Measurements from ENCODE around the gene HSPB7.
"Not testable (repeated sequence)": the region's sequence is repeated elsewhere in the genome, so short reads cannot be mapped to it uniquely, and the experiment has no call there.

HSPB7 gene

GRCh38 chr1:16021681-16022080 lies 3.8 kb upstream of the HSPB7 start, which contains the start of gene CLCNKA:
Gene CLCNKA, plus strand, starts transcription at chr1:16022036. Its CDS starts 584 bp downstream, at chr1:16022620.
- no peak for DNase-seq (ENCODE audit: low read depth)

DNA sequence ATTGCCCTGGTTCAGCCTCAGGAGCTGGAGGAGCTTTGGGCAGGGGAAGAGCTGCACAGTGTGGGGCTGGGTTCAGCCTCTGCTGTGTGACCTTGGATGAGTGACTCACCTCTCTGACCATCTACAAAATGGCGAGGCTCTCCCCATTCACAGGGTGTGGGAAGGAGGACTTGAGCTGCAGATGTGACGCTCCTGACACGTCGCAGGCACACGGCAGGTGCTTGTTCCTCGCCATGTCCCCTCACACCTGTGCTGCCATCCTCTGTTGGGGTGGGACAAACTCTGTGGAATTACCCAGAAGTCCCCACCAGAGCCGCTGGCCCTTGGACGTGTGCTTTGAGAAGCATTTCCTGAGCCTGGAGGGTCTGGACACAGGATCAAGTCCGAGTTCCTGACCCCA lies 3.0 kb upstream of the HSPB7 start:
- DNase-seq (ENCODE audit: low read depth), result not testable (repeated sequence)

GRCh38 chr1:16020325-16020724 lies 2.5 kb upstream of the HSPB7 start:
- DNase-seq (ENCODE audit: low read depth), result no peak

DNA sequence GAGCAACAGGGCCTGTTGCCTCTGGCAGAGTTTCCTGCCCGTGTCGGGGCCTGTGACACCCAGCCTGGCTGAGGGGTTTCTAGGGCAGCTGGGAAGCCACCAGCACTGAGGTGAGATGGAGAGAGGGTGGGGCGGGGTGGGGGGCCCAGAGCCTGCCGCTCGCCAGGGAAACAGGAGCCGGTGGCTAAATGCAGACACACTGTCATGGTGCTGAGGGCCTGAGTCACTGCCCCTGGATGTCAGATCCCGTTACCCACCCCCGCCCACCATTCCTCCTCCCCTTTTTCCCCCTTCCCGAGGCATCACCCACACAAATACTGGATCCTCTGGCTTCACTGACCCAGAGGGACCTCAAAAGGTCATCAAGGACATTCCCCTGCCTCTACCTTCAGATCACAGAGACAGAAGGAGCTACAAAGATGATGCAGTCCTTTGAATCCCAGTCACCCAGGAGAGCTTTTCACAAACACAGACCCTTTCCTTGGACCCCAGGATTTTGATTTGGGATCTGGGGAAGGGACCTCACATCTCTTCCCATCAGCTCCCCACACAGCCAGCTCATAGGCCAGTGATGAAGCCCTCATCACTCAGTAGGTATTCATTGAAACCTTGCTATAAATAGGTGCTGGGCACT lies 1.9 kb upstream of the HSPB7 start:
- DNase-seq (ENCODE audit: low read depth), result no peak

GRCh38 chr1:16018749-16019643 lies 1.2 kb upstream of the HSPB7 start:
- no peak for DNase-seq (ENCODE audit: low read depth)

GRCh38 chr1:16018308-16018707 lies 465 bp upstream of the HSPB7 start:
- no peak for DNase-seq (ENCODE audit: low read depth)

GRCh38 chr1:16017076-16017460 lies 775 bp downstream of the HSPB7 start:
- no peak for DNase-seq (ENCODE audit: low read depth)

DNA sequence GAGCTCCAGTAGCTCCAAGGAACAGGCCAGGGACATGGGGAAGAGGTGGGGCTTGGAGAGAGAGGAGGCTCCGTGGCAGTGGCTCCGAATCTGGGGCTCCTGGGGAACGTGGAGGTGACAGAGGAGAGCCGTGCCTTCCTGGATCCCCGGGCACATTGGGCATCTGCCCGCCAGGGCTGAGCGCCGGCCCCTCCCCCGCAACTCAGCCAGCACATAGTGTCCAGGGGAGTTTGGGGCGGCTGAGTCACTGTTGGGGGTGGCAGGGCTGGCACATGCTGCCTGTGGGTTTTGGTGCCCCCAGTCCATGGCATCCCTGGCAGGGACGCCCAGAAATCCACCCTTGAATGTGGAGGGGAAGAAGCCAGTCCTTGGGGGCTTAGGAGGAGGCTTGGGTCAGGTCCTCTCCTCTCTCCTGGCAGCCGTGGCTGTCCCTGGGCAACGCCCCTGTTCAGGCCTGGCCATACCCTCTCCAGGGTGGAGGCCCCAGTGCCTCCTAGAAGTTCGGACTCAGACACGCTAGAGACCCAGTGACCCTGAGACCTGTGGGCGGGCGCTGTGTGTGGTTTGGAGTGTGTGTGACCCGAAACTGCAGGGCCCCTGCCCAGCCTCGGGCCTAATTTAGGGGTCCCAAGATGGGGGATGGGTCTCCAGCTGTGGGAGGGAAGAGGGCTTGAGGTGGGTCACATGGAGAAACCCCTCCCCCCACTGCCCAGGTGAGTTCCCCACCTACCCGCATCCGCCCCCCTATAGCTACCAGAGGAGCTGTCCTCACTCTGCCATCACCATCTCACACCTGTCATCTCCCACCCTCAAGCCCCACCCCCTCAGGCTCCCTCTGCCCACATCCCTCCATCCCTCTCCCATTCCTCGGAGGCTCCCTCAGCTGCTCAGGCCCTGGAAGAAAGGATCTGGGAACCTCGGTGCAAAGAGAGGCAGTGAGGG lies 1.6 kb downstream of the HSPB7 start:
- no peak for DNase-seq (ENCODE audit: low read depth)

- no peak for DNase-seq (ENCODE audit: low read depth)
Measured at GRCh38 chr1:16015491-16015890, 2.4 kb downstream of the HSPB7 start.

GRCh38 chr1:16014509-16015482 lies 3.0 kb downstream of the HSPB7 start:
- DNase-seq (ENCODE audit: low read depth), result no peak

DNA sequence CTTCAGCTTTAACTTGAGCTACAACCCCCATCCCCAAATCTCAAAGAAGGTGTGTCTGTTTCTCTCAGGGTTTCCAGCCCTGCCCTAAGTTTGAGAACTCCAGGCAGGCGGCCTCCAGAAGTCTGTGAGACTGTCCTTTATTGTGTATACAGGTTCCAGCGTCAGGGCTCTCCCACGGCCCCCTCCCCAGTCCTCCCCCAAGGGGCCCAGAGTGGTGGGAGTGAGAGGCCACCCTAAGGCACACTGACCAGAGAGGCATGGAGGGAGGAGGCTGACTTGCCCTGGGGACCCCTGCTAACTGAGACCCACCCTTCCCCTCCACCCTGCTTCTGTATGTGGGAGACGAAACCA lies 4.0 kb downstream of the HSPB7 start:
- no peak for DNase-seq (ENCODE audit: low read depth)

DNA sequence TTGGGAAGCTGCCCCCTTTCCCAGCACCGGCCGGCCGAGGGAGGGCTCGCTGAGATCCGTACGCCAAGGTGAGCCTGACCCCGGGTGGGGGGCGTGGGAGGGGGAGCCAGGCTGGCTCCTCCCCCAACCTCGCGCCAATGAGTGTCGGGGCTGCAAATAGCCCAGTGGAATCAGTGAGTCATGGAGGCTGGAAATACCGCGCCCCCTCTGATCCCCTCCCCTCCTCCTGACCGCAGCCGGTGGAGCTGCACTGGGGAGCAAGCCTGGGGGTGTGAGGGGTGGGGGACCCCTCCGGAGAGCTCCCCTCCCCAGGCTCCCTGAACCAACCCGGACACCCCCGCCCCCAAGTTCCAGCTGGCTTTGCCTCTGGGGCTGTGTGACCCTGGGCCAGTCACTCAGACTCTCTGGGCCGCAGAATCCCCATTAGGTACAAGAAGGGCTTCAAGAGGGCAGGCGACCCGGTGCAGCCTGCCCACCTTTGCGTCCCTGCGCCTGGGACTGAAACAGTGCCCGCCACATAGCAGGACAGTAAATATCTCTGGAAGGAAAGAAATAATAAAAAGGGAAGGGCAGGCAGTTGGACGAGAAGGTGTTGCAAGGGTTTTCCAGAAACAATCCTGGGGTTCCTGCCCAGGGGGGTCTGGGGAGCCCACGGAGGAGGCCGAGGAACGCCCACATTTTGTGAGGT lies 4.5 kb downstream of the HSPB7 start:
- peak; percentile 23 for DNase-seq (ENCODE audit: low read depth)

- DNase-seq (ENCODE audit: low read depth), result no peak
Measured at GRCh38 chr1:16012590-16013219, 5.1 kb downstream of the HSPB7 start.

DNA sequence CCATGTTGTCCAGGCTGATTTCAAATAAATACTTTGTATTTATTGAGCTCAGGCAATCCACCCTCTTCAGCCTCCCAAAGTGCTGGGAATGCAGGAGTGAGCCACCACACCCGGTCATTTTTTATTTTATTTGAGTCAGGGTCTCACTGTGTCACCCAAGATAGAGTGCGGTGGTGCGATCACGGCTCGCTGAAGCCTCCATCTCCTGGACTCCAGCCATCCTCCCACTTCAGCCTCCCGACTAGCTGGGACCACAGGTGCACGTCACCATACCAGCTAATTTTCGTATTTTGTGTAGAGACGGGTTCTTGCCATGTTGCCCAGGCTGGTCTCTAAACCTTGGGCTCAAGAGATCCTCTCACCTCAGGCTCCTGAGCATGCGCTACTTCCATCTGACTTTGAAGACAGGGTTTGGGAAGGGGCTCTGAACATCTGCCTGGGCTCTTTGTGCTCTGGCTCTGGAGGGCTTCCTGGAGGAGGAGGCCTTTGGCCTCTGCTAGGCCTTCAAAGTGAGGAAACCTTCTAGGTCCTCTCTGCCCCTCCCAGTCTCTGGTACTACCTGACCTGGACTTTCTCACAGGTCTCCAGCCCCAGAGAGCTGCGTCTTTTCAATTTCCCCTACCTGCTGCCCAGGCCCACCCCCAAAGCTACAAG lies 5.8 kb downstream of the HSPB7 start:
- DNase-seq (ENCODE audit: low read depth), result no peak

DNA sequence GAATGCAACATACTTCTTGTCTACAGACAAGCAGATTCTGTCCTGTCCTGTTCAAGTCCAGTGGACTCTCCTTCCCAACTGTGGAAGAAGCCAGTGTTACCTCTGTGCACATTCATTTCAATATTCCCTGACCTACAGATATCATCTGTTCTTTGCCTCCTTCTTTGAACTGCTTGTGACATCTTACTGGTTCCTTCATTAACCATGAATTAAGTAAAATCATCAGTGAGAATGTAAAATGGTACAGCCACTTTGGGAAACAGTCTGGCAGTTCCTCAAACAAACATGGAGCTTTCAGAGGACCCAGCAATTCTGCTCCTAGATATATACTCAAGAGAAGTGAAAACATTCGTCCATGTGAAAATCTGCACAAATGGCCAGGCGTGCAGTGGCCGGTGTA lies 7.0 kb downstream of the HSPB7 start:
- no peak for DNase-seq (ENCODE audit: low read depth)

GRCh38 chr1:16009678-16010077 lies 8.2 kb downstream of the HSPB7 start:
- DNase-seq (ENCODE audit: low read depth), result no peak

DNA sequence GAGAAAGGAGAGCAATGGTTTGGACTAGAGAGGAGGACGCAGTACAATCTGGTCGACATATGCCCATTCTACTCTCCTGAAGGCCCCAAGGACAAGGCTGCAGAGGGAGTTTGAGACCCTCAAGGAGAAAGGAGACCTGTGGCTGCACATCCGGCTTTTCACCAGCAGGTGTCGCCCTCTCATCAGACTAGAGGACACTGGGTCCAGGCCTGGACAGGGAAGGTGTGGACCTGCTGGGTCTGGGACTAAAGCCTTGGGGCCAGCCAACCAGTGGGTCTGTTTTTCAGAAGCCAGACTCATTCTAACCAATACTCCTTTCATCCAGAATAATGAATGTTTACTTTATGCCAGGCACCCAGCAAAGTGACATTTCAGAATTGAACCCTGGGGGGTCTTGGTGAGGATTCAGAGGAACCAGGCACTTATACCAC lies 8.8 kb downstream of the HSPB7 start:
- peak; percentile 60 for DNase-seq (ENCODE audit: low read depth)

GRCh38 chr1:16007671-16008341 lies 10.0 kb downstream of the HSPB7 start:
- no peak for DNase-seq (ENCODE audit: low read depth)

Measured in stimulated activated CD8-positive, alpha-beta memory T cell treated with anti-CD3 and anti-CD28 coated beads, Interleukin-15, amount 100 ng/mL, for 1 hour (primary cell).